Pulmonary artery endothelial cell (primary cell): ENCODE measurements around the gene GPC5. TPM values are rescaled to one million over a fixed set of nuclear protein-coding genes. Genes with fewer than 3 reads are reported as not detected.
"Not testable (repeated sequence)": the region's sequence is repeated elsewhere in the genome, so short reads cannot be mapped to it uniquely, and the experiment has no call there.

Experiments
- DNase-seq: peaks from one replicate; pipeline ENCODE4 v3.0.0-alpha.2; 2011; ENCODE audit warnings: low read depth, low spot score
- total RNA-seq: library from RNA; depleted of rRNA; stranded (reverse); fragments of >200 nt; gene quantifications from 2 replicates; pipeline ENCODE4 v1.2.3, GENCODE V29; 2014

The GPC5 gene
- total RNA-seq, 1 donor from 2014 or later, result not detected

- DNase-seq, result no peak
Measured at GRCh38 chr13:92821324-92821723, 1422.9 kb downstream of the GPC5 start.

DNA sequence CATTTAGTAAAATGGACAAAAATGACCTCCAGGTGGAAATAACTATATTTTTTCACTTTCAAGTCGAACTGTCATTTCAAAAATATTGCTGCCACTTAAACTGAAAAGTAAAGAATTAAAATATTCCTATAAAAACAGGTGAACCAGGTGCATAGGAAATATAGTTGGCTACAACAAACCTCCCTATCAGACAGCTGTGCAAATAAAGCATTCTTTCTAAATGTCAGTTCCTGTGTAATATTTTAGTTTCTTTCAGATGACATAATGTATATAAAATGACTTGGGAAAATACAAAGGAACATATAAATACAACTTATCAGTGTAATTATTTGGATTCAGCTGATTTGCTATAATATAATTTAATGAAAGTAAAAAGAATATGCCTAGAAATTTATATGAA lies 1424.6 kb downstream of the GPC5 start:
- no peak for DNase-seq

- no peak for DNase-seq
Measured at GRCh38 chr13:92825938-92826596, 1427.6 kb downstream of the GPC5 start.

DNA sequence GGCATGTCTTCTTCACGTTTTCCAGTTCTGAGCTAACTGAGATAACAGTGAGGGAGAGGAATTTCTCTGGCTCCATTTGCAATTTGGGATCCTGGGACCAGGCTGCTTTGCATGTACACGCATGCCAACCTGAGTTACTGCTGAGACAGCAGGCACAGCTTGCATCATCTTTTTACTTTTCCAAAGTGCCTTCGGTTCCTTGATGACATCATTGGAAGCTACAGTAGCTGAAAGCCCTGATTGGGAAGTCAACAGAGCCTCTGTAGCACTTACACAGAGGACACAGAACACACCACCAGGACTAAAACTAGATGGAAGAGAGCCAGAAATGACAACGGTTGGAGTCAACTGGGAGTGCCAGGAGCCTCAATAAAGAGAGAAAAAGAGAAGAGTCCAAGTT lies 1429.1 kb downstream of the GPC5 start:
- no peak for DNase-seq

- DNase-seq, result no peak
Measured at GRCh38 chr13:92829930-92830329, 1431.5 kb downstream of the GPC5 start.

GRCh38 chr13:92830821-92831220 lies 1432.4 kb downstream of the GPC5 start:
- no peak for DNase-seq

DNA sequence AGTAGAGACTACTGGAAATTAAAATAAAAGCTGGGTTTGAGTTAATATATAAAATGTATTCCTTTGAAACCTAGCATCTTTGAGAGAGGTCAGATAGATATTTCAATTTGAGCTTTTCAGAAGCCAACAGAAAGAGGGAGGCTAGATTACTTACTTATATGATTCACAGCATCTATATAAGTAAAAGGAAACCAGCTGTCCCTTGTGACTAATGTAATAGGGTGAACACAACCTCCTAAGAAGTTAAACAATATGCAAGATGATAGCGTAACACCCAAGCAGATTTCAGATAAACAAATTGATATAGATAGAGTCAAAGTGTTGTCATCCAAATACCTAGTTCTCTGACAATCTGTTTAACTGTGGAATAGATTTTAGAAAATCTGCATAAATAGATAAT lies 1434.7 kb downstream of the GPC5 start:
- DNase-seq, result no peak

- no peak for DNase-seq
Measured at GRCh38 chr13:92836171-92836570, 1437.8 kb downstream of the GPC5 start.

DNA sequence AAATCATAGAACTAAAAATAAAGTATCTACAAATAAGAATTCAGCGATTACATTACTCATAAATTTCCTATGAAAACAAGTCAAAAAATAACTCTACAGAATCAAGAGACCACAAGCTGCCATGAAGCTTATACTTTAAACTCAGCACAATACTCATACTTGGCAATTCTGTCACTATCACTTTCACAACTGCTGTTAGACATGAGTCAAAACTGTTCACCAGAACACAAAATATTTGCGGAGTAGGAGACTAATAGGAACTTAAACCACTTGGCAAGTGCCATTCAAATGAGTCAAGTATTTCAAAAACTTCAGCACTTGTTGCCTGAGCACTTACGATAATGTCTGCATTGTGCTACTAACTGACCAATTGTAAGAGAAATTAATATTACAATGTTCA lies 1440.4 kb downstream of the GPC5 start:
- no peak for DNase-seq

GRCh38 chr13:92842145-92842544 lies 1443.7 kb downstream of the GPC5 start:
- DNase-seq, result no peak

- DNase-seq, result no peak
Measured at GRCh38 chr13:92843549-92843948, 1445.1 kb downstream of the GPC5 start.

GRCh38 chr13:92849381-92849780 lies 1451.0 kb downstream of the GPC5 start:
- no peak for DNase-seq

GRCh38 chr13:92864584-92865284 lies 1466.3 kb downstream of the GPC5 start:
- DNase-seq, result no peak

DNA sequence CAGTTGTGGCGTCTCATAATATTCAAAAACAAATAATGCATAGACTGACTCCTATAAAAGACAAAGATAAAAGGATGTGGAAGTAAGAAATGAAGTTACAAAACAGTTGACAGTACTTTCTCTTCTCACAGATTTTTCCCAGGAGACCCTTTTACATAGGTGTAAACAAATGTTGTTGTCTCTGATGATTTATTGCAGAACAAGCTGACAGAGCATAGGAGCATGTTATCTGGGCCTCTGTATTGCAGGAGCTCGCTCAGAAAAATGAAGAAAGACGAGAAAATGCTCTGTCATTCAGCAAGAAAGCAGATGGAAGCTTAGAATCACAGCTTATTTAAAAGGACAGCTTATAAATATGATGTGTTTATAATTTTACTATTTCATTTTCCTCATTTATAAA lies 1474.6 kb downstream of the GPC5 start:
- no peak for DNase-seq

GRCh38 chr13:92886535-92887077 lies 1488.2 kb downstream of the GPC5 start:
- DNase-seq, result no peak

DNA sequence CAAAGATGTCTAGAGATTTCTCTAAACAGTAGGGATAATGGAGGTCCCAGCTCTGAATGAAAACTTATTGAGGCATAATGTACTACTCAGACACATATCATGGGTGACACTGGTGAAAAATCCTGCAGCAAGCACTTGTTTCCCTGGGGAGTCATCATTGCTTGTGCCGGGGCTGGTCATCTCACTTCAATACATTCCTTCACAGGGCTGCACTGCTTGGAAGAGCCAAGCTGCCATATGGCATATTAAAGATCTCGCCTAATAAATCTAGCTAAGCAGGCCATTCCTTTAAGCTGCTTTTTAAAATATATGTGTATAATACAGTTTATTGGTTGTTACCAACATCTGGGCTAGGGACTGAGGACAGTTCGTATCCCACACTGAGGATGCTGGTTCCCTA lies 1496.0 kb downstream of the GPC5 start:
- DNase-seq, result no peak

- no peak for DNase-seq
Measured at GRCh38 chr13:92896842-92897241, 1498.4 kb downstream of the GPC5 start.

DNA sequence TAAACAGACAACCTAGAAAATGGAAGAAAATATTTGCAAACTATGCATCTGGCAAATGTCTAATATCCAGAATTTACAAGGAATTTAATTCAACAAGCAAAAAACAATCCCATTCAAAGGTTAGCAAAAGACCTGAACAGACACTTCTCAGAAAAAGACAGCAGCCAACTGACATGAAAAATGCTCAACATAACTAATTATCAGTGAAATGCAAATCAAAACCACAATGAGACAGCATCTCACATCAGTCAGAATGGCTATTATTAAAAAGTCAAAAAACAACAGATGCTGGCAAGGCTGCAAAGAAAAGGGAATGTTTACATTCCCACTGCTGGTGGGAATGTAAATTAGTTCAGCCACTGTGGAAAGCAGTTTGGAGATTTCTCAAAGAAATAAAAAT lies 1500.5 kb downstream of the GPC5 start:
- not testable (repeated sequence) for DNase-seq

DNA sequence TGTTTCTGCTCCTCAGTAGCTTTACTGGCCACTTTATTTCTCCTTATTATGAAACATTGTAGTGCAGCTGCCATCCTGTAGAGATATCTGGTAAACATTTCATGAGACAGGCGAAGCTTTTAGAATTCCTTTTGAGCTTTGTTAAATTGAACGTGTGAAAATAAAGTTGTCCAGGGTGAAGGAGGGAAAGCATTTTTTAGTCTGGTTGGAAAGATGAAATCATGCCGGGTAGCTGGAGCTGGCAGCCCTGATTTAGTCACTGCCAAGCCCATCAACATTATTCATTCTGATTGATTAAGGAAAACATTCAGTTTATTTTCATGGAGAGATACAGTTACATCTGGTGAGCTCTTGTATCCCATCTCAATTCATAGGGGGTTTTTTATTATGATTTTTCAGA lies 1502.0 kb downstream of the GPC5 start:
- no peak for DNase-seq

GRCh38 chr13:92901739-92902138 lies 1503.3 kb downstream of the GPC5 start:
- no peak for DNase-seq

DNA sequence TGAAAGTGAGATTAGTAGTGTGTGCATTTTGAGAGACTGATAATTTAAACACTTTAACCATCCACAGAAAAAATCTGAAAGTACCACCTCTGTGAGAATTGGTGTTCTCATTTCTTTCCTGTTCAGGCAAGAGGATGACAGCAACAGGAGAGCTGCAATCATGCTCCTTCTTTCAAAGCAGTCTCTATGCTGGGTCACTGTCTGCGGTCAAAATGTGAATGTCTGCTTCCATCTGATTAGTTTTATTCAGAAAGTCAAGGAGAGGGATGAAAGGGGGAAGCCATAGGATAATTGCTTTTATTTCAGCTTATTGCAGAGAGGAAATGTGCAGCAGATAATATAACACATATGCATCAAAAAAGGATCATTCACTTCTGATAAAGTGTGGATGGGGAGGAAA lies 1514.2 kb downstream of the GPC5 start:
- DNase-seq, result no peak

GRCh38 chr13:92913840-92914239 lies 1515.4 kb downstream of the GPC5 start:
- no peak for DNase-seq
